OCI-LY7 (cell line): ENCODE data around the gene SEC24D.

ENCODE experiments used
- EZH2phosphoT487 ChIP-seq: fragments of 200-600 bp; sonication (generic); IDR thresholded peaks from 2 replicates; pipeline ENCODE4 v1.6.1; 2018; ENCODE audit warnings: low read depth, borderline replicate concordance, mild to moderate bottlenecking, mixed run types, antibody characterized with exemption, low read length, moderate library complexity, mixed read lengths
- TF ChIP-seq, protein P1 (sequence below): fragments of 200-600 bp; sonication (generic); conservative IDR thresholded peaks from 2 replicates; pipeline ENCODE4 v1.5.1; 2014; ENCODE audit warnings: mild to moderate bottlenecking, antibody characterized with exemption, low read length, moderate library complexity, mixed read lengths

DNA sequence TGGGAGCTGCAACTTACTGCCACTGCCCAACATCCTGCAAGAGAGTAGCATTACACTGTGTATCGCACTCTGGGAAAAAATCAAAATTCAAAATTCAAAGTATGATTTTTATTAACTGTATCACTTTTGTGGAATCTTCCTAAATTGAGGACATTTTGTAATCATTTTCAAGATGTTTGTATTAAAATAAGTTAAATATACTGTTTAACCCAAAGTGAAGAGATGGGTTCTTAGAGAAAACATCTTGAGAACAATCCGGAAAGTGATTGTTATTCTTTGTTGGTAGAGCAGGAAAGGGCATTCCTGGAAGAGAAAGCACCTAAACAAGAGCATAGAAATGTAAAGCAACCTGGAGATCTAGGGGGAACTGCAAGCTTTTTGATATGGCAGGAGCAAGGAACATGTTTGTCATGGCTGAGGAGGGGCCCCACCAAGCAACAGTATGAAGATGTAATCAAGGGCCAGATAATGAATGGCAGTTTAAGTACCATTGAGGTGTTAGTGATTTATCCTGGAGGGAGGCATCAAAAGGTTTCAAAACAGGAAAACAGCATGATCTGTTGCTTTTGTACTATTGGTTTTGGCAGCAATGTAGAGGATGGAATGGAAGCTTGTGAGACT, 14.1 kb upstream of the SEC24D start:
- TF ChIP-seq, protein P1, sequence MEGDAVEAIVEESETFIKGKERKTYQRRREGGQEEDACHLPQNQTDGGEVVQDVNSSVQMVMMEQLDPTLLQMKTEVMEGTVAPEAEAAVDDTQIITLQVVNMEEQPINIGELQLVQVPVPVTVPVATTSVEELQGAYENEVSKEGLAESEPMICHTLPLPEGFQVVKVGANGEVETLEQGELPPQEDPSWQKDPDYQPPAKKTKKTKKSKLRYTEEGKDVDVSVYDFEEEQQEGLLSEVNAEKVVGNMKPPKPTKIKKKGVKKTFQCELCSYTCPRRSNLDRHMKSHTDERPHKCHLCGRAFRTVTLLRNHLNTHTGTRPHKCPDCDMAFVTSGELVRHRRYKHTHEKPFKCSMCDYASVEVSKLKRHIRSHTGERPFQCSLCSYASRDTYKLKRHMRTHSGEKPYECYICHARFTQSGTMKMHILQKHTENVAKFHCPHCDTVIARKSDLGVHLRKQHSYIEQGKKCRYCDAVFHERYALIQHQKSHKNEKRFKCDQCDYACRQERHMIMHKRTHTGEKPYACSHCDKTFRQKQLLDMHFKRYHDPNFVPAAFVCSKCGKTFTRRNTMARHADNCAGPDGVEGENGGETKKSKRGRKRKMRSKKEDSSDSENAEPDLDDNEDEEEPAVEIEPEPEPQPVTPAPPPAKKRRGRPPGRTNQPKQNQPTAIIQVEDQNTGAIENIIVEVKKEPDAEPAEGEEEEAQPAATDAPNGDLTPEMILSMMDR, result no peak
- no peak for TF ChIP-seq EZH2phosphoT487
